HepG2 (cell line): Measurements from ENCODE around the gene B3GAT3. TPM values are rescaled to one million over a fixed set of nuclear protein-coding genes. Genes with fewer than 3 reads are reported as not detected.
A peak's percentile ranks its signal among the peaks of the same experiment; 100 is the strongest.

ENCODE experiments used
- ATAC-seq: fragments of 200-7000 bp; cut with Tn5 transposase; 3 replicates; pipeline ENCODE4 v1.9.1; 2020; ENCODE audit warnings: mild to moderate bottlenecking, moderate library complexity
- BruUV-seq: library from RNA; stranded (reverse); fragments of 400-500 nt; replicated peaks from 2 replicates; lab custom pipeline; 2021; lab: Mats Ljungman, UMichigan
- CTCF ChIA-PET: fragments of 300-600 bp; formaldehyde crosslinking; extraction: SDS; loops from one replicate; lab custom pipeline; 2021; ENCODE audit warnings: low total read pairs, inconsistent platforms, low intra/inter-chr PET ratio; lab: Yijun Ruan, JAX
- POLR2A ChIA-PET: fragments of 350-600 bp; sonication (Branson Sonifier 250); formaldehyde crosslinking; loops from one replicate; lab custom pipeline; 2020; ENCODE audit warnings: antibody characterized with exemption, inconsistent platforms; lab: Yijun Ruan, JAX
- DNase-seq: peaks from one replicate; pipeline ENCODE4 v3.0.0-alpha.2; 2015; ENCODE audit warnings: low spot score
- FAIRE-seq: peaks from 3 replicates; lab custom pipeline; 2011; peaks lifted over from hg19 to GRCh38; lab: Jason Lieb, UNC
- H2AFZ ChIP-seq: one replicate; pipeline ENCODE4 v1.6.1; 2011; ENCODE audit warnings: low read length, inconsistent platforms
- H3K27ac ChIP-seq: fragments of 300-600 bp; 3 replicates; pipeline ENCODE4 v1.8.0; 2011; ENCODE audit warnings: mixed run types, mild to moderate bottlenecking, mixed read lengths, low read length, inconsistent platforms; ENCODE audit not compliant: insufficient read depth; ENCODE audit errors: extremely low read length
- H3K27me3 ChIP-seq, 2 experiments: fragments of 200-600 bp in 1 of 2; 2 replicates in 1 of 2; 3 replicates in 1 of 2; pipeline versions ENCODE4 v1.6.0 to v1.8.0; 2011; ENCODE audit warnings: low read length in 2 of 2, mild to moderate bottlenecking in 2 of 2, moderate library complexity in 2 of 2, inconsistent platforms in 1 of 2; ENCODE audit not compliant: insufficient read depth in 2 of 2, control insufficient read depth in 1 of 2
- H3K36me3 ChIP-seq, 2 experiments: fragments of 200-600 bp in 1 of 2; replicated peaks in 1 of 2; 2 replicates in 1 of 2; 3 replicates in 1 of 2; pipeline versions ENCODE4 v1.5.1 to v1.8.0; 2011; ENCODE audit warnings: low read length in 2 of 2, inconsistent platforms in 1 of 2; ENCODE audit not compliant: insufficient read depth in 2 of 2, control insufficient read depth in 1 of 2
- H3K4me1 ChIP-seq: 2 replicates; pipeline ENCODE4 v1.5.1; 2012; ENCODE audit warnings: low read length, inconsistent platforms; ENCODE audit not compliant: insufficient read depth
- H3K4me2 ChIP-seq: 2 replicates; pipeline ENCODE4 v1.6.0; 2011; ENCODE audit warnings: low read depth, low read length, inconsistent platforms
- H3K4me3 ChIP-seq, 3 experiments: fragments of 200-600 bp in 1 of 3; sonication (generic), shearing (Covaris generic) in 1 of 3; replicated peaks in 1 of 3; 2 replicates each; pipeline ENCODE4 v1.5.1; 2011 to 2016; ENCODE audit warnings: low read length in 3 of 3, inconsistent platforms in 2 of 3, low read depth in 2 of 3, mild to moderate bottlenecking in 2 of 3, control low read depth in 1 of 3, mixed read lengths in 1 of 3; ENCODE audit not compliant: insufficient read depth in 1 of 3
- H3K79me2 ChIP-seq: one replicate; pipeline ENCODE4 v1.6.1; 2011; ENCODE audit warnings: low read length, inconsistent platforms; ENCODE audit not compliant: insufficient read depth
- H3K9ac ChIP-seq: 2 replicates; pipeline ENCODE4 v1.6.0; 2011; ENCODE audit warnings: mild to moderate bottlenecking, low read depth, low read length, inconsistent platforms; ENCODE audit not compliant: insufficient read depth
- H3K9me3 ChIP-seq: 2 replicates; pipeline ENCODE4 v1.5.1; 2012; ENCODE audit warnings: mild to moderate bottlenecking, low read length
- H4K20me1 ChIP-seq: 2 replicates; pipeline ENCODE4 v1.6.0; 2011; ENCODE audit warnings: inconsistent platforms, mild to moderate bottlenecking, low read length, moderate library complexity; ENCODE audit not compliant: insufficient read depth
- HDAC6 ChIP-seq: fragments of 200-600 bp; sonication (generic); IDR thresholded peaks from 2 replicates; pipeline ENCODE4 v1.7.0; 2017; ENCODE audit warnings: mild to moderate bottlenecking, antibody characterized with exemption, low read length, low read depth
- NCOA2 ChIP-seq: sonication (generic); formaldehyde crosslinking; IDR thresholded peaks from 2 replicates; pipeline ENCODE4 v1.8.0; 2022; ENCODE audit warnings: inconsistent platforms
- NONO ChIP-seq, 2 experiments: fragments of 450-650 bp in 1 of 2; sonication (generic) in 1 of 2; formaldehyde crosslinking in 1 of 2; IDR thresholded peaks in 1 of 2; conservative IDR thresholded peaks in 1 of 2; 2 replicates each; pipeline versions ENCODE4 v1.6.1 to v1.8.0; 2017 to 2022; ENCODE audit warnings: mild to moderate bottlenecking in 1 of 2, missing genetic modification reagents in 1 of 2, moderate library complexity in 1 of 2
- SRSF1 ChIP-seq: fragments of 200-400 bp; formaldehyde crosslinking; optimal IDR thresholded peaks from 2 replicates; pipeline ENCODE3; 2017; ENCODE audit warnings: mild to moderate bottlenecking, low read depth, low read length, moderate library complexity
- STAG1 ChIP-seq: sonication (generic); formaldehyde crosslinking; IDR thresholded peaks from 2 replicates; pipeline ENCODE4 v1.4.0; 2020; ENCODE audit warnings: missing genetic modification reagents
- U2AF1 ChIP-seq: fragments of 200-400 bp; formaldehyde crosslinking; optimal IDR thresholded peaks from 2 replicates; pipeline ENCODE3; 2017; ENCODE audit warnings: mild to moderate bottlenecking, low read depth, low read length
- ZMAT3 ChIP-seq: sonication (generic); formaldehyde crosslinking; conservative IDR thresholded peaks from 2 replicates; pipeline ENCODE4 v1.7.0; 2021; ENCODE audit warnings: missing genetic modification reagents
- ZNF292 ChIP-seq: sonication (generic); formaldehyde crosslinking; IDR thresholded peaks from 2 replicates; pipeline ENCODE4 v1.8.1; 2022; ENCODE audit warnings: mild to moderate bottlenecking, low read depth, missing genetic modification reagents, borderline replicate concordance
- ZNF543 ChIP-seq: sonication (generic); formaldehyde crosslinking; IDR thresholded peaks from 2 replicates; pipeline ENCODE4 v1.4.0; 2020; ENCODE audit warnings: mild to moderate bottlenecking, missing genetic modification reagents
- ZNF570 ChIP-seq: sonication (generic); formaldehyde crosslinking; IDR thresholded peaks from 2 replicates; pipeline ENCODE4 v1.4.0; 2020; ENCODE audit warnings: mild to moderate bottlenecking, missing genetic modification reagents, borderline replicate concordance
- ZNF709 ChIP-seq: sonication (generic); formaldehyde crosslinking; IDR thresholded peaks from 2 replicates; pipeline ENCODE4 v1.5.0; 2020; ENCODE audit warnings: mild to moderate bottlenecking, missing genetic modification reagents
- WGBS: methylation state at CpG from one replicate; pipeline ENCODE4 v1.1.6; 2017; ENCODE audit warnings: low lambda C conversion rate; 5-methylcytosine and 5-hydroxymethylcytosine counted together
- in situ Hi-C: cut with HindIII; loops from 2 replicates; pipeline ENCODE4 v1.10.0; 2017; ENCODE audit warnings: low pct_unique_long_range_greater_than_20kb; ENCODE audit not compliant: extremely low pct_ligation_motif_present
- intact Hi-C: fragments of 100-400 bp; cut with micrococcal nuclease; formaldehyde crosslinking; loops from one replicate; pipeline ENCODE4 v1.10.0; 2022; ENCODE audit not compliant: unreplicated experiment
- polyA plus RNA-seq, 8 experiments: library from polyadenylated mRNA; depleted of rRNA in 3 of 8; stranded (reverse) in 7 of 8; unstranded in 1 of 8; fragments of >200 nt; fragmentation: Illumina TruSeq in 4 of 8; extraction: Trizol in 4 of 8; gene quantifications; 2 replicates each; pipeline versions ENCODE4 v1.2.1 to v1.2.3, GENCODE V29; 2011 to 2016; ENCODE audit warnings: low read depth in 4 of 8, missing spikeins in 1 of 8, mixed read lengths in 1 of 8; ENCODE audit not compliant: insufficient read depth in 1 of 8
- total RNA-seq, 5 experiments: library from RNA; depleted of rRNA; stranded (reverse); fragments of >200 nt; fragmentation: Illumina TruSeq; extraction: Trizol; gene quantifications; 2 replicates each; pipeline ENCODE4 v1.2.3, GENCODE V29; 2016; ENCODE audit warnings: low read depth in 1 of 5
- TF ChIP-seq, protein P1 (sequence below): sonication (generic); formaldehyde crosslinking; IDR thresholded peaks from 2 replicates; pipeline ENCODE4 v1.4.0; 2020; ENCODE audit warnings: missing genetic modification reagents, borderline replicate concordance
- TF ChIP-seq, protein P2 (sequence below): sonication (generic); formaldehyde crosslinking; IDR thresholded peaks from 2 replicates; pipeline ENCODE4 v1.4.0; 2020; ENCODE audit warnings: low read depth, mild to moderate bottlenecking, missing genetic modification reagents
- TF ChIP-seq, protein P3 (sequence below): sonication (generic); formaldehyde crosslinking; IDR thresholded peaks from 2 replicates; pipeline ENCODE4 v1.5.1; 2020; ENCODE audit warnings: mild to moderate bottlenecking, missing genetic modification reagents, borderline replicate concordance

The B3GAT3 gene
- total and polyA plus RNA-seq, 2 of the 13 experiments (the other 11 are each of a cell fraction or from before 2014, with no cell fraction given): 21.3 to 26.1 TPM

GRCh38 chr11:62645946-62646824, 24.4 kb upstream of the B3GAT3 start, which contains the start of gene GANAB (continued):
- TF ChIP-seq ZMAT3 (CRISPR knock-in tag) (peak; percentile 65), U2AF1 (no peak), ZNF570 (no peak), ZNF292 (CRISPR knock-in tag) (0 out of 2 replicates have a peak, but pooled peaks have one; percentile 33)
- TF ChIP-seq, protein P1, sequence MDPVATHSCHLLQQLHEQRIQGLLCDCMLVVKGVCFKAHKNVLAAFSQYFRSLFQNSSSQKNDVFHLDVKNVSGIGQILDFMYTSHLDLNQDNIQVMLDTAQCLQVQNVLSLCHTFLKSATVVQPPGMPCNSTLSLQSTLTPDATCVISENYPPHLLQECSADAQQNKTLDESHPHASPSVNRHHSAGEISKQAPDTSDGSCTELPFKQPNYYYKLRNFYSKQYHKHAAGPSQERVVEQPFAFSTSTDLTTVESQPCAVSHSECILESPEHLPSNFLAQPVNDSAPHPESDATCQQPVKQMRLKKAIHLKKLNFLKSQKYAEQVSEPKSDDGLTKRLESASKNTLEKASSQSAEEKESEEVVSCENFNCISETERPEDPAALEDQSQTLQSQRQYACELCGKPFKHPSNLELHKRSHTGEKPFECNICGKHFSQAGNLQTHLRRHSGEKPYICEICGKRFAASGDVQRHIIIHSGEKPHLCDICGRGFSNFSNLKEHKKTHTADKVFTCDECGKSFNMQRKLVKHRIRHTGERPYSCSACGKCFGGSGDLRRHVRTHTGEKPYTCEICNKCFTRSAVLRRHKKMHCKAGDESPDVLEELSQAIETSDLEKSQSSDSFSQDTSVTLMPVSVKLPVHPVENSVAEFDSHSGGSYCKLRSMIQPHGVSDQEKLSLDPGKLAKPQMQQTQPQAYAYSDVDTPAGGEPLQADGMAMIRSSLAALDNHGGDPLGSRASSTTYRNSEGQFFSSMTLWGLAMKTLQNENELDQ (CRISPR knock-in tag): no peak
- TF ChIP-seq, protein P2, sequence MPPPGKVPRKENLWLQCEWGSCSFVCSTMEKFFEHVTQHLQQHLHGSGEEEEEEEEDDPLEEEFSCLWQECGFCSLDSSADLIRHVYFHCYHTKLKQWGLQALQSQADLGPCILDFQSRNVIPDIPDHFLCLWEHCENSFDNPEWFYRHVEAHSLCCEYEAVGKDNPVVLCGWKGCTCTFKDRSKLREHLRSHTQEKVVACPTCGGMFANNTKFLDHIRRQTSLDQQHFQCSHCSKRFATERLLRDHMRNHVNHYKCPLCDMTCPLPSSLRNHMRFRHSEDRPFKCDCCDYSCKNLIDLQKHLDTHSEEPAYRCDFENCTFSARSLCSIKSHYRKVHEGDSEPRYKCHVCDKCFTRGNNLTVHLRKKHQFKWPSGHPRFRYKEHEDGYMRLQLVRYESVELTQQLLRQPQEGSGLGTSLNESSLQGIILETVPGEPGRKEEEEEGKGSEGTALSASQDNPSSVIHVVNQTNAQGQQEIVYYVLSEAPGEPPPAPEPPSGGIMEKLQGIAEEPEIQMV: 0 out of 2 replicates have a peak, but pooled peaks have one; percentile 22

DNA sequence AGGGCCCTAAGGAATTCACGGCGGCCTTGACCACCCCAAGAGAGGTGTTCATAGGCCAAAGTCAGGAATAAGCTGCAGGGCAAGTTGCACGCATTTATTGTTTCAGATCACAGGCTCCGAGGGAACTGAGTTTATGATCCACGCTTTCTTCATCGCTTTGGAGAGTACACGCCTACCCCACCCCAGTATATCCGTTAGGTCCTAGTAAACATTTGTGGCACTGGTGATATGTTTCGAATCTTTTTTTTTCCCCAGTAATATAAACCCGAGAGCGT, 23.8 kb upstream of the B3GAT3 start:
- POLR2A ChIA-PET: interaction anchor here (1.1 to 5.0 kb wide), 18 partner anchors 11 to 831 kb away, joined by 3 to 98 read pairs (median 13); partner anchors contain the start of genes B3GAT3, C11orf98, CSKMT and EEF1G
- FAIRE-seq (no peak), ATAC-seq (no peak), DNase-seq (no peak)
- intact Hi-C loops (no loop called here), in situ Hi-C loops (no loop called here)
- CTCF ChIA-PET: no interaction called here
- Histone ChIP-seq H3K4me3 (peak overlapping the region; percentile 86 to 96 (median 90)), H3K27me3 (no peaks in the 10 kb centered on the region), H3K9ac (peak overlapping the region; percentile 100), H3K9me3 (no peaks in the 10 kb centered on the region), H3K79me2 (peaks cover 39% of the 10 kb centered on the region), H2AFZ (no peak overlapping the region), H3K4me1 (peaks cover 58% of the 10 kb centered on the region), H3K27ac (peak overlapping the region; percentile 98), H3K4me2 (peak overlapping the region; percentile 77), H4K20me1 (peaks cover 8% of the 10 kb centered on the region), H3K36me3 (peaks cover 4 to 24% of the 10 kb centered on the region in 2 experiments; a peak in 3 of 5 replicates)
- BruUV-seq: no TSS peak
- WGBS: 1% methylated on average over 11 of the region's 11 CpGs
- TF ChIP-seq ZNF543 (CRISPR knock-in tag) (no peak), ZNF709 (CRISPR knock-in tag) (0 out of 2 replicates have a peak, but pooled peaks have one; percentile 21), HDAC6 (no peak), SRSF1 (no peak), NONO (IDR thresholded peaks at IDR 0.05) (no peak), NONO (CRISPR knock-in tag; conservative IDR thresholded peaks at IDR 0.05) (0 out of 2 replicates have a peak, but pooled peaks have one; percentile 26), NCOA2 (no peak), STAG1 (CRISPR knock-in tag) (no peak)
- TF ChIP-seq, protein P3, sequence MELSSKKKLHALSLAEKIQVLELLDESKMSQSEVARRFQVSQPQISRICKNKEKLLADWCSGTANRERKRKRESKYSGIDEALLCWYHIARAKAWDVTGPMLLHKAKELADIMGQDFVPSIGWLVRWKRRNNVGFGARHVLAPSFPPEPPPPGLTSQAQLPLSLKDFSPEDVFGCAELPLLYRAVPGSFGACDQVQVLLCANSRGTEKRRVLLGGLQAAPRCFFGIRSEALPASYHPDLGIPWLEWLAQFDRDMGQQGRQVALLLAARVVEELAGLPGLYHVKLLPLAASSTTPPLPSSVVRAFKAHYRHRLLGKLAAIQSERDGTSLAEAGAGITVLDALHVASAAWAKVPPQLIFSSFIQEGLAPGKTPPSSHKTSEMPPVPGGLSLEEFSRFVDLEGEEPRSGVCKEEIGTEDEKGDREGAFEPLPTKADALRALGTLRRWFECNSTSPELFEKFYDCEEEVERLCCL: no peak
